HG02973 (cell line): Measurements from ENCODE around the gene CD163L1.

Experiments
- ATAC-seq: cut with Tn5 transposase; IDR thresholded peaks from one replicate; pipeline ENCODE4 v1.9.1; 2021; ENCODE audit warnings: moderate library complexity; ENCODE audit not compliant: unreplicated experiment

The CD163L1 gene

GRCh38 chr12:7411343-7411742, 32.6 kb downstream of the CD163L1 start:
- no peak for ATAC-seq

GRCh38 chr12:7404275-7404674, 39.7 kb downstream of the CD163L1 start:
- ATAC-seq, result no peak

DNA sequence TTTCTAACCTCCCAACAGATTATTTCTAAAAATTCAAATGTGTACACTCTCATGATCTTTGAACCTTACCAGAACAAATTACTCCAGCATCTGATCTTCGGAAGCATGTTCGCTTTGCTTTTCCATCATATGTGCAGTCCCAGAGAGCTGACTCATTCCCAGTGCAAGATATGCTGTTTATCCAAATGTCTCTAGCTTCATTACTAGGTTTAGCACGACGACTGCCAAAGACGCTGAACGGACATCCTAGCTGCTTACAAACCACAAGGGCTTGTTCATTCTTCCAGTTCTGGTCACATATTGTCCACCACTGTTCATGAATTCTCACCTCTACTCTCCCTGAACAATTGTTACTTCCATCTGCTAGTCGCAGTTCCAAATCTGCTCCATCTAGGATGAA, 40.5 kb downstream of the CD163L1 start:
- ATAC-seq, result no peak

GRCh38 chr12:7399089-7399488, 44.9 kb downstream of the CD163L1 start:
- ATAC-seq, result no peak

DNA sequence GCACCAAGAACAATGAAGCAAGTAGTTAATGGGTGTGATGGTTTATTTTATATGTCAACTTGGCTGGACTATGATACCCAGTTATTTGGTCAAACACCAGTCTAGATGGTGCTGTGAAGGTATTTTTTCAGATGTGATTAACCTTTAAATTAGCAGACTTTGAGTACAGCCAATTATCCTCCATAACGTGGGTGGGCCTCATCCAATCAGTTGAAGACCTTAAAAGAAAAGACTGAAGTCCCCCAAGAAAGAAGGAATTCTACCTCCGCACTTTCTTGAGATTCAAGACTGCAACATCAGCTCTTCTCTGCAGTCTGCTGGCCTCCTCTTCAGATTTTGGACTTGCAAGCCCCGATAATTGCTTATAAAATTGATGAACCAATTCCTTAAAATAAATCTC, 47.5 kb downstream of the CD163L1 start:
- ATAC-seq, result no peak

- ATAC-seq, result no peak
Measured at GRCh38 chr12:7395950-7396349, 48.0 kb downstream of the CD163L1 start.

DNA sequence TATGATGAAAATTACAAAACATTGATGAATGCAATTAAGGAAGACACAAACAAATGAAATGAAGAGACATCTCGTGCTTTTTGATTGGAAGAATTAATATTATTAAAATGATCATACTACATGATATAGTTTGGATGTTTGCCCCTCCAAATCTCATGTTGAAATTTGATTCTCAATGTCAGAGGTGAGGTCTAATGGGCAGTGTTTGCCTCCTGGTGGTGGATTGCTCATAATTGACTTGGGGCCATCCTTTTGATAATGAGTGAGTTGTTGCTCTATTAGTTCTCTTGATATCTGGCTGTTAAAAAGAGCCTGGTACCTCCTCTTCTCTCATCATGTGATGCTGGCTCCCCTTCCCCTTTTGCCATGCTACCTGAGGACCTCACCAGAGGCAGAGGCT, 56.7 kb downstream of the CD163L1 start:
- ATAC-seq, result no peak

DNA sequence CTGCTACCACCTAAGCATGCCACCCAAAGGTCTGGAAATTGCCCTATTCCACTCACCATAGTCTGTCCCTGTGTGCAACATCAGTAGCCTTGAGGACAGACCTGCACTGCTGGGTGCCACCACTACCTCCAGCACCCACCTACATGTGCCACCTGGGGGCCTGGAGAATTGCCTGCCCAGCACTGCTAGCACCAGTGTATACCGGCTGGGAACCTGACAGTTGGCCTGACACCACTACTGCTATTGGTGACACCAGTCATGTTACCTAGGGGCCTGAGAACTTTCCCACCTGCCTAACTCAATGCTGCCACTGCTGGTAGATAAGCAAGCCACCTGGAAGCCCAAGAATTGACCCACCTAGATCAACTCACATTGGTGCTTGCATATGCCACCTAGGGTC, 60.8 kb downstream of the CD163L1 start:
- no peak for ATAC-seq

DNA sequence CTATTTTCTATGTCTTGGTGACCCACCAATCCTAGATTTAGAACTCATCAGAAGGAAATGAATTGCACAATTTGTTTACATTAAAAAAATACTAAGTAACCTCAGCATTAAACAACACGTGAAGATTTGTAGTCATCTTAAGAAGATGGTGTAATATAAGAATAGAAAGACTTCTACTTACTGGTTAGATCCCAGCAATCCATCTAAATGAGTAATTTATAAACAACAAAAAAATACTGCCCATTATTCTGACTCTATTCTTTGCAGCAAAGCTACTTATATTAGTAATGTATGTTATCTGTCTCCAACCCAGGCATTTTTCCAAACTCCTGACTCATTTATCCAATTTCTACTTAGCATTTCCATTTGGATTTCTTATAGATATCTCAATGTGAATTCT, 67.8 kb downstream of the CD163L1 start:
- no peak for ATAC-seq

GRCh38 chr12:7375145-7375543, 68.8 kb downstream of the CD163L1 start:
- ATAC-seq, result no peak

DNA sequence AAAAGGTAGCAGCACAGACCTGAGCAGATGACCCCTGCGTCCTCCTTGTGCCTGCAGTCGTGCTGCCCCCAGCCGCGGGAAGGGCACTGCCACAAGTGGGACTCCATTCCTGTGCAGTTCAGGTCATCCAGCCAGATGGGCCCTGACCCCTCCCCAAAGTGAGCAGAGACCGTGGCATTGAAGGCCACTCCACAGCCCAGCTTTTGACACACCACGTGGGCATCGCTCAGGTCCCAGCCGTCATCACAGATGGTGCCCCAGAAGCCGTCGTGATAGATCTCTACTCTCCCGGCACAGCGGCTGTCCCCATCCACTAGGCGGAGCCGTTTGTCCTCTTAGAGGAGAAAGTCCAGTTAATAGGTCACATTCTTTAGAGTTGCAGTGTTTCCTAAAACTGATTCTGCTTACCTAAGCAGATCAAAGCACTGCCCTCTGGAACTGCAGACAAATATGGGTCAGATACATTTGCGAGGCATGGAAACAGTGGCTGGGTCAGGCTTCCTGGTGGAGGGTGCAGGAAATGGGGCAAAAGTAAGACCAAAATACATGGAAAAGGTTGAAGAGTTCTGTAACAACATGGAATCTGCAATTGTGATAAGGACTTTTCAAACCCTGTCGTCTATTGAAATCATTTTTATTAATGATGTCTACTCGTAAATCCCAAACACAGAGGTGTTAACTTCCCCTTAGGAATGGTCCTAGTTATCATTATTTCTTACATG, 69.4 kb downstream of the CD163L1 start:
- ATAC-seq, result no peak

DNA sequence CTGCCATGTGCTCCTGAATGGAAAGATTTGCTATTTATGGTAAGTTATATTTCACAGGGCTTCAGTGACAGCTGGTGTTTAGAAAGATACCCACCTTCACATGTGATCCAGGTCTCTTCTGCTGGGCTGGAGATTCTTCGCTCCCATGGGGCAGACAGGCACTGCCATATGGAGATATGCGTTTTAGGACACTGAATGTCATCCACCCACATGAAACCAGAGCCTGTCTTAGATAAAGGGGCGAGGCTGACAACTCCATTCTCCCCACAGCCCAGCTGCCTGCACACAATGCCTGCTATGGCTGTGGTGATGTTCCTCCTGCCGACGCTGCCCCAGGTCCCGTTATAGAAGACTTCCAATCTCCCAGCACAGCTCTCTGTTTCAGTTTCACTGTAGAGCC, 70.7 kb downstream of the CD163L1 start:
- ATAC-seq, result no peak

- no peak for ATAC-seq
Measured at GRCh38 chr12:7369274-7369729, 74.7 kb downstream of the CD163L1 start.

DNA sequence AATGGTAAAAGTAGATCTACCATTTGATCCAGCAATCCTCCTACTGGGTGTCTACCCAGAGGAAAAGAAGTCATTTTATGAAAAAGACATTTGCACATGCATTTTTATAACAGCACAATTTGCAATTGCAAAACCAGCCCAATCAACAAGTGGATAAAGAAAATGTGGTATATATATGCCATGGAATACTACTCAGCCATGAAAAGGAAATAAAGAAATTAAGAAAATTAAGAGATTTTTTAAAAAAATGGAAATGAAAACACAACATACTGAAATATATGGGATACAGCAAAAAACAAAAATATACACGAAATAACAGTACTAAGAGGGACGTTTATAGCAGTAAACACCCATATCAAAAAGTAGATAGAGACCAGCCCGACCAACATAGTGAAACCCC, 81.2 kb downstream of the CD163L1 start:
- ATAC-seq, result no peak

DNA sequence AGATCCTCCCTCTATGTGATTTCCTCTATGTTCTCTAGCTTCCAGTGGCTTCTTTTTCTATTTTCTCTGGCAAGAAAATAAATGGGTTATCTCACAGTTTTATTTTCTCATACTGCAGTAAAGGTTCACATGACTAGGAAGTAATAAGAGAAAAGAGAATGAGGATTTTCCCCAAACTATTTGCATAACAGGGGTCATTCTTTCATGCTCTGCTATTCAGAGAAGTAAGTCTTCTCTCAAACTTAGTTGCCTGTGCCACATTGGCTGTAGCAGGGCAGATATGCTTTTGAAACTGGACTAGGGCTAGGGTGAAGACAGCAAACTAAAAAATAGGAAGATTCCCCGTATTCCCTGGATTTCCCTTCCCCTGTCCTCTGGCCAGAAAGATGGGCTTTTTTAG, 82.7 kb downstream of the CD163L1 start:
- ATAC-seq, result no peak

DNA sequence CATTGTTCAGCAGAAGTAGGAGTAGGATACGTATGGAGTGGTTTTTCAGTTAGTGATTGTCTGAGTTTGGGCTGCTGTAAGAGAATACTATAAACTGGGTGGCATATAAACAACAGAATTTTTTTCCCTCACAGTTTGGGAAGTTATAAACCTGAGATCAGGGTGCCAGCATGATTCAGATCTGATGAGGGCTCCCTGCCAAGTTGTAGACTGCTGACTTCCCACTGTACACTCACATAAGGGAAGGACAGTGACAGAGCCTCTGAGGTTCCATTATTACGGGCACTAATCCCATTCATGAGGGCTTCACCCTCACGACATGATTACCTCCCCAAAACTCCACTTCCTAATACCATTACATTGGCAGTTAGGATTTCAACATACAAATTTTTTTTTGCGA, 89.4 kb downstream of the CD163L1 start:
- no peak for ATAC-seq

DNA sequence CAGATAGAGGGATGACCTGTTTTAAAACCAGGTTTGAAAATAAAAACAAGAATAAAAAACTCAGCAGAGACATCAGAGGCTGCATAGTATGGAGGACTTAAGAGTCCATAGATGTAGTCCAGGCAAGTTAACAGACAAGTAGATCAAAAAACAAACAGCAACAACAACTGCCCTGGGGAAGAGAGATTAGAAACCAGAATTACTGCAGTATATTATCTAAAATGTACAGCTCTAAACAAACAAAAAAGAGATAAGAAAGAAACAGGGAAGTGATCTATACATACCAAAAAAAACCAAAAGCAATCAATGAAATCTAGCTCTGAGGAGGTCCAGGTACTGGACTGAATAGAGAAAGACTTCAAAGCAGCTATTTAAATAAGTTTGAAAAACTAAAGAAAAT, 91.3 kb downstream of the CD163L1 start:
- no peak for ATAC-seq

DNA sequence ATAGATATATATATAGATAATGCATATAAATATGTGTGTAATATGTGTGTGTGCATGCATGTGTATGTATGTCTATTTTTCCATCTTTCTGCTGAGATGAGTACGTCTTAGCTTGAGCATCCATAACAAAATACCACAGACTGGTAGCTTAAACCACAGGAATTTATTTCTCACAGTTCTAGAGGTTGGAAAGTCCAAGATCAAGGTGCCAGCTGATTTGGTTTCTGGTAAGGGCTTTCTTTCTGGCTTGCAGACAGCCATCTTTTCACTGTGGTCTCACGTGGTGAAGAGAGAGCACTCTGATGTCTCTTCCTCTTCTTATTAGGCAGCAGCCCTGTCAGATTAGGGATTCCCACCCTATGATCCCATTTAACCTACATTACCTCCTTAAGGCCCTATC, 92.8 kb downstream of the CD163L1 start:
- ATAC-seq, result no peak

- ATAC-seq, result no peak
Measured at GRCh38 chr12:7349418-7349817, 94.5 kb downstream of the CD163L1 start.

DNA sequence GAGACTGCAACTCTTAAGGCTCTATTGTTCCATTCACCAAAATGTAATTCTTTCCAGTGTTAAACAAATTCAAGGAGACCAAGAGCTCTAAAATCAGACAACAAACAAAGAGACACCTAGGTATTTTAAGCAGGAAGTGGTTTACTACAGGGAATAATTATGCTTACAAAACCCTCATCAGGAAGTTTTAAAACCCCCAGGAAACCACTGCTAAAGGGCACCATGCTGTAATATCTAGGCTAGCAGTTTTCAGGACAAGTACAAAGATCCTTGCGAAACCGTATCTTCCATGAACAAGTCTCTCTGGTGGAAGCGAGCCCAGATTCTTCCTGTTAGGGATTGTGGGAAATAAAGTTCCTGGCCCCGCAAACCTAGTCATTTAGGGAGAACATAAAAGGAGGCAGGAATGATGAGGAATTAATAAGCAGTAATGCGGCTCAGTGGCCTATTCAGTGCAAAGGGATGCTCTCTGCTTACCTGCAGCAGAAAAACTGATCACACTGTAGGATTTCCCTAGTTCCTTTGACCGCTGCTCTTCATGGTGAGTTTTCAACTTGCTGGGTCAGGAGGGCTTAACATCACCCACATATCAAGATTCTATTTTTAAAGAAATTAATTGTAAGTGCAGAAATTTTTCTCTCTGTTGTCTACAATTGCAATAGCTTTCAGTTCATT, 97.3 kb downstream of the CD163L1 start:
- ATAC-seq, result no peak

- ATAC-seq, result no peak
Measured at GRCh38 chr12:7344833-7345606, 98.9 kb downstream of the CD163L1 start.

DNA sequence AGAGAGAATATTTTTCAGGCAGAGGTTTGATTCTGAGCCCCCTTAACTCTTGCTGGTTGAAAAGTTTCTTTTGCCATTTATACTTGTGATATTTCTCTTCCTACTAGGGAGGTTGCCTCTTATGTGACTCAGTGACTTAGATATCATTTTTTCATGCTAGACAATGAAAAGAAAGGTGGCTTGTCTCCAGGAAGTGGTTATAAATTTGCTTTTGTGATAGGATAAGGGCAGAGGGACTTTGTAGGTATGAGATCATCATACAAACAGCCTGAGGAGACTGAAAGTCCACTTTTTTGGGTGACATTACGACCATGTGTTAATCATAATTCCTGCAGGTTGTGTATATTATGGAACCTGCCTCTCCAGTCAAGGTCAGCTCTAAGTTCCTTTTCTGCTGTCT, 104.3 kb downstream of the CD163L1 start:
- no peak for ATAC-seq
